PC-9 (cell line): ENCODE measurements around the gene SHANK1.

Source experiments
- EZH2 ChIP-seq: fragments of 200-600 bp; sonication (generic); IDR thresholded peaks from 2 replicates; pipeline ENCODE4 v1.8.0; 2017; ENCODE audit warnings: antibody characterized with exemption, low read depth
- TF ChIP-seq, protein P1 (sequence below): fragments of 200-600 bp; sonication (generic); conservative IDR thresholded peaks from 2 replicates; pipeline ENCODE4 v1.6.1; 2017; ENCODE audit warnings: mixed run types, antibody characterized with exemption, mild to moderate bottlenecking, moderate library complexity

DNA sequence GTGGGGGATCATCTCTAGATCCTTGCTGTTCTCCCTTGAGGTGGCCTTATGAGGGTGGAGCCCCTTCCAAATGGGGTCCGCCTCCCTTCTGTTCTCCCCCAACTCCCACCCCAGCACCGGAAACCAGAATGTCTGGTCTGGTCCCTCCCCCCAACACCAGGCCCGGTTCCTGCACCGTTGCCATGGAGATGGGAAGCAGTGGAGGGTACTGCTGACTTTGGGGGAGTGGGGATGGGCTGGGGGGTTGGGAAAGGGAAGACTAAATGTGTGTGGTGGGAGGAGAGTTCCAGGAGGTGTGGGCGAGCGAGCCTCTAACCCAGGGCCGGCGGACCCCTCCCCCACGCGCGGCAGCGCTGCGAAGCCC is 1.7 kb downstream of the SHANK1 start:
- TF ChIP-seq, protein P1, sequence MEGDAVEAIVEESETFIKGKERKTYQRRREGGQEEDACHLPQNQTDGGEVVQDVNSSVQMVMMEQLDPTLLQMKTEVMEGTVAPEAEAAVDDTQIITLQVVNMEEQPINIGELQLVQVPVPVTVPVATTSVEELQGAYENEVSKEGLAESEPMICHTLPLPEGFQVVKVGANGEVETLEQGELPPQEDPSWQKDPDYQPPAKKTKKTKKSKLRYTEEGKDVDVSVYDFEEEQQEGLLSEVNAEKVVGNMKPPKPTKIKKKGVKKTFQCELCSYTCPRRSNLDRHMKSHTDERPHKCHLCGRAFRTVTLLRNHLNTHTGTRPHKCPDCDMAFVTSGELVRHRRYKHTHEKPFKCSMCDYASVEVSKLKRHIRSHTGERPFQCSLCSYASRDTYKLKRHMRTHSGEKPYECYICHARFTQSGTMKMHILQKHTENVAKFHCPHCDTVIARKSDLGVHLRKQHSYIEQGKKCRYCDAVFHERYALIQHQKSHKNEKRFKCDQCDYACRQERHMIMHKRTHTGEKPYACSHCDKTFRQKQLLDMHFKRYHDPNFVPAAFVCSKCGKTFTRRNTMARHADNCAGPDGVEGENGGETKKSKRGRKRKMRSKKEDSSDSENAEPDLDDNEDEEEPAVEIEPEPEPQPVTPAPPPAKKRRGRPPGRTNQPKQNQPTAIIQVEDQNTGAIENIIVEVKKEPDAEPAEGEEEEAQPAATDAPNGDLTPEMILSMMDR: no peak
- no peak for TF ChIP-seq EZH2
